Activated naive CD4-positive, alpha-beta T cell treated with anti-CD3 and anti-CD28 coated beads, Interleukin-2, amount 10 ng/mL, durations not matched to agents 7 days and 5 days (primary cell): Measurements from ENCODE around the gene TRPV4.

ENCODE experiments used
- CTCF ChIA-PET: fragments of 350-600 bp; sonication (Branson Sonifier 250); formaldehyde crosslinking; loops from one replicate; lab custom pipeline; 2021; ENCODE audit warnings: antibody characterized with exemption; lab: Charles Lee
- DNase-seq: peaks from one replicate; pipeline ENCODE4 v3.0.0-alpha.2; 2020
- H3K27ac Mint-ChIP-seq: one replicate; pipeline ENCODE4 v1.8.0; 2021; ENCODE audit warnings: mild to moderate bottlenecking, moderate library complexity, mixed read lengths
- H3K27me3 Mint-ChIP-seq: one replicate; pipeline ENCODE4 v1.8.0; 2021; ENCODE audit warnings: mild to moderate bottlenecking, mixed read lengths
- H3K36me3 Mint-ChIP-seq: one replicate; pipeline ENCODE4 v1.8.0; 2021; ENCODE audit warnings: mixed read lengths
- H3K4me1 Mint-ChIP-seq: one replicate; pipeline ENCODE4 v1.8.0; 2021; ENCODE audit warnings: mixed read lengths
- H3K4me3 Mint-ChIP-seq: one replicate; pipeline ENCODE4 v1.8.0; 2021; ENCODE audit warnings: mild to moderate bottlenecking, moderate library complexity, mixed read lengths
- H3K9me3 Mint-ChIP-seq: one replicate; pipeline ENCODE4 v1.8.0; 2021; ENCODE audit warnings: mixed read lengths

The TRPV4 gene

DNA sequence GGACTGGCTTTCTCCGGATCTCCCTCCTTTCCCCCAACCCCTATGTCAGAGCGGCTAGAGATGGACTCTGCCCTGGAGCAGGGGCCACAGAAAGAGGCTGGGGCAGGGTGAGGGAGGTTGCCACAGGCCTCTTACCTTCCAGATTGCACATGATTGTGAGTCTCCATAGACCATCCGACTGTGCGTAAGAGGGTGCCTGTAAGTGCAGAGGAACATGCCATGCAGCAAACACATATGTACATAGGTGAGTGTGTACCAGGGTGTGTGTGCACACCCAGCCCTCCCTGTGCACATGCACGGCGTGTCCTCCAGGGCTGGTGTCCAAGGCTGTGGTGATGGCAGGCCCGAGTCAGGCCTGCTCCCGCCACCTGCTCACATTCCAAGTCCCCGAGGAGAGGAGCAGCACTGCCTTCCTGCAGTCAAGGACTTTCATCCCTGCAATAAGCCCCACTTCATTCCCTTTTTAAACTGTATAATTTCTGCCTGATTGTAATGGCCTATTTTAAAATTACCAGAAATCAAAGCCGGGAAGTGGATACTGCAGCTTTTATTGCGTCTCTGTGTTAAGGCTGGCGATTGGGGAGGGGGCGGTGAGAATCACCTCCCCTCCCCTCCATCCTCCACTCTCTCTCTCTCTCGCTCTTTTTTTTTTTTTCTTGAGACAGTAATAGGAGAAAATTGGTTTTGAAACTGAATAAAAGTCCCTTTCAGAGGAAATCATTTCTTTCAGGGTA lies 91.1 kb downstream of the TRPV4 start:
- Mint-ChIP-seq H3K27ac (no peak overlapping the region), H3K27me3 (peaks cover 24% of the 10 kb centered on the region), H3K4me3 (no peak overlapping the region), H3K36me3 (no peaks in the 10 kb centered on the region), H3K4me1 (no peaks in the 10 kb centered on the region), H3K9me3 (no peaks in the 10 kb centered on the region)
- no peak for DNase-seq
- CTCF ChIA-PET = no interaction called here

DNA sequence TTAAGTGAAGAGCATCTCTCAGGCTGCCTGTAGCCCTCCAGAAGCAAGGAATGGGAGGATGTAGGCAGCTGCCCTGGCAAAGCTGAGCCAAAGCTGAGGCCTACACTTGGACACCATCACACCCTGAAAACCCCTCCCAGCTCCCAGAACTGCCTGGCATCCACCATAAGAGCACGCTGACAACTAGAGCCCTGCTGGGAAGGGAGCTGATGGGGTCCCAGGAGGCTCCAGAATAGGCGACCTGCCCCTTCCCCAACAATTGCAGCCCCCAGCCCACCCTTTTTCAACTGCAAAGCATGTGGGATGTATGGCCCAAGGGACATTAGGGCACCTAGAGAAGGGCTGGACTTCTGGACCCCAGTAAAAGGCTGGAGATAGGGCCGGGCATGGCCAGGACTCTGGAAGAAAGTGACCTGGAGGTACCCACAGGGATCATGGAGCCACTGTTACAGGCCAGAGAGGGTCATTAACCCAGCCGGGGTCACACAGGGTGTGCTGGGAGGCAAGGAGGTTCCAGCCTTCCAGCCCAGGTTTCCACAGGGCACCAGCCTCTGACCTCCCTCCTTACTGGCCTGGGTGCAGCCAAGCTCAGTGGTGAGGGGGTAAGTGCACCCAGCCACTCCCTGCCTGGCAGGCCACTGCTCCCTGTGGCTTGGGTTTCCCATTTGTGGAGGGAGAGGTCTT lies 91.8 kb downstream of the TRPV4 start:
- Mint-ChIP-seq H3K36me3 (no peaks in the 10 kb centered on the region), H3K9me3 (no peaks in the 10 kb centered on the region), H3K27me3 (peaks cover 28% of the 10 kb centered on the region), H3K27ac (no peak overlapping the region), H3K4me3 (no peak overlapping the region), H3K4me1 (no peaks in the 10 kb centered on the region)
- CTCF ChIA-PET = no interaction called here
- DNase-seq = peak; percentile 5

DNA sequence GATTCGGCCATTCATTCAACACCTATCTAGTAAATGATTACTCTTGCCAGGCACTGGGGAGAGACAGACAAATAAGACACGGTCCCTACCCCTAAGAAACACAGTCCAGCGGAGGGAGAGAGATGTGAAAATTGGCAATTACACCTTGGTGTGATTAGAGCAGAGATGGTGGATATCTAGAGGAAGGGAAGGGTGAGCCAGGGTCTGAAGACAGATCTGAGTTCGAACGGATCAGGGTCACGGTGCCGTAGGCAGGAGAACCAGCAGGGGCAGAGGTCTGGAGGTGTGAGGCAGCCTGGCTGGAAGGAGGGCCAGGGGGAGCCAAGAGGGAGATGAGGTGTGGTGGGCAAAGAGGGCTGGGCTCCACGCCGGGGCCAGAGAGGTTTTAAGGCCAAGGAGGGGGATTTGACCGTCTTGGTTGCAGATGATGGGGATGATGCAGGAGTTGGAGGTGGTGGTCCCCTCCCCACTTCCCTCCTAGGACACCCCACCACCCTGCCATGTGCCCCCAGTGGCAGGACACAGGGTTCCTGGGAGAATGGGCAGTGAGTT lies 92.4 kb downstream of the TRPV4 start:
- DNase-seq = peak; percentile 18
- Mint-ChIP-seq H3K9me3 (no peaks in the 10 kb centered on the region), H3K4me1 (no peaks in the 10 kb centered on the region), H3K36me3 (no peaks in the 10 kb centered on the region), H3K27me3 (peaks cover 34% of the 10 kb centered on the region), H3K4me3 (no peak overlapping the region), H3K27ac (no peak overlapping the region)
- CTCF ChIA-PET = no interaction called here

DNA sequence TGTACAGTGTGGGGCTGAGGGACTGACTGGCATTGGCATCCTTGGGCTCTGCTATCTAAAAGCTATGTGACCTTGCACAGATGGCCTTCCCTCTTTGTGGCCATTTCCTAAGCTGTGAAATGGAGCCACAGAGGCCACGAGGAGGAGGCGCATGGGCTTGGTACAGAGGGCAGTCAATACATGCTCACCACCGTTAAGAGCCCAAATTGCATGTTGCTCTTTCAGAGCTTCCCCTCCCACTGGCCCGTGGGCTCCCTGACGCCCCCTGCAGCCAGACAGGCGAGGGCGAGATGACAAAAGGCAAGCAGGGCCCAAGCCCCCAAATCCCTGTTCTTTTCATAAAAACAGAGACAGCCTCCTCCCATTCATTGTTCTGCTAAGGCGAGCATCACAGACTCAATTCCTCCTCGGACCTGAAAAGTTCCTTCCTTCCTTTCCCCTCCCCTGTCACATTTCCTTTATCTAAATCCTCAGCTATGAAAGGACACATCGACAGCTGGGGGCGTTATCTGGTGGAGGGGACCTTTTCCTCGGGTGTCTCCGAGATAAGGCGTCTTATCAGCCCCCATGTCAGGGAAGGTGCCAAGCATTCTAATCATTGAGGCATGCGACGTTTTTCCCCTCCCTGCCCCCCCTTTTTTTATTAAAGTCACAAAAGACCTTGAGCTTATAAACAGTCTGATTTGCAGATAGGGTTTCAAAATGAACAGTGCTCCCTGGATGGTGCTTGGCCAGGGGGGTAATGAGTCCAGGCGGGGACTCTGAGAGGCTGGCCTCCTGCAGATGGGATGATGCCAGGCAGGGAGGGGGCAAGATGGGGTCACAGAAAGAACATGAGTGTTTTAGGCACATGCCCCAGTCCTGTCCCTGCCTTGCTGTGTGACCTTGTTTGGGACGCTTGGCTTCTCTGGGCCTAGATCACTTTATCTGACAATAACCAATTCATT lies 93.2 kb downstream of the TRPV4 start:
- Mint-ChIP-seq H3K36me3 (no peaks in the 10 kb centered on the region), H3K4me1 (no peaks in the 10 kb centered on the region), H3K27me3 (peaks cover 41% of the 10 kb centered on the region), H3K9me3 (no peaks in the 10 kb centered on the region), H3K27ac (no peak overlapping the region), H3K4me3 (no peak overlapping the region)
- DNase-seq = peak; percentile 20
- CTCF ChIA-PET = interaction anchor here (0.6 kb wide), 1 partner anchor 60 kb away, joined by 3 read pairs; no protein-coding TSS in a partner anchor

DNA sequence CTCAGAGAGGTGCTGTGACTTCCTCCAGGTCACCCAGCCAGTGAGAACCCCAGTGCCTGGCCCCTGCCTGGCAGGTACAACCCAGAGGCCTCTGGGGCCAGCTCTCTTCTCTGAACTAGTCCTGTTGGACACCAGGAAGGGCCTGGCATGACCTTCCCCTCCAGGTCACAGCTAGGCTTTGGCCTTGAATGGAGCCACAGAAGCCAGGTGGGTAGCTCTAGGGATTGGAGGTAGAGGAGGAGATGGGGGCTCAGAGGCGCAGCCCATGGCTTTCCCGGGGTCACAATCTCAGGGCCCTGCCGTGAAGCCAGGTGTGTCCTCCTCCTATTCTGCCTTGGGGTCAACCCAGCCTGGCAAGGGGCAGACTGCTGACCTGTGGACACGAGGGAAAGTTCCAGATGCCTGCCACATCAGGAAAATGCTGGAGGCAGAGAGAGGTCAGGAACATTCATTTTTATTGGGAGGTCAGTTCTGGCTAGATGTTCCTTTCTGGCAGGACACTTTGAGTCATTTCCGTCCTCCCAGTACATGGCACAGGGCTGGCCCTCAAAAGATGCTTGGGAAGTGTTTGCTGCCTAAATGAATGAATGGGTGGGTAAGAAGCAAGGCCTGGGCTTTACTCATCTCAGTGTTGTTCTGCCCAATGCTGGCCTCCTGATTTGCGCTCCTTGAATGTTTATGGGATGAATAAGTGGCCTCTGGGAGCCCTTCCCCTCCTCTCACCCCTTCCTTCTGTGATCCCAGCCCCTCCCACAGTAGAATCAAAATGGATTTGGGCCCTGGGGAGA lies 94.1 kb downstream of the TRPV4 start:
- Mint-ChIP-seq H3K27me3 (peaks cover 51% of the 10 kb centered on the region), H3K9me3 (no peaks in the 10 kb centered on the region), H3K27ac (no peak overlapping the region), H3K4me1 (no peaks in the 10 kb centered on the region), H3K4me3 (no peak overlapping the region), H3K36me3 (no peaks in the 10 kb centered on the region)
- CTCF ChIA-PET = interaction anchor here (0.5 kb wide), 1 partner anchor 190 kb away, joined by 3 read pairs; no protein-coding TSS in a partner anchor
- peak; percentile 5 for DNase-seq

DNA sequence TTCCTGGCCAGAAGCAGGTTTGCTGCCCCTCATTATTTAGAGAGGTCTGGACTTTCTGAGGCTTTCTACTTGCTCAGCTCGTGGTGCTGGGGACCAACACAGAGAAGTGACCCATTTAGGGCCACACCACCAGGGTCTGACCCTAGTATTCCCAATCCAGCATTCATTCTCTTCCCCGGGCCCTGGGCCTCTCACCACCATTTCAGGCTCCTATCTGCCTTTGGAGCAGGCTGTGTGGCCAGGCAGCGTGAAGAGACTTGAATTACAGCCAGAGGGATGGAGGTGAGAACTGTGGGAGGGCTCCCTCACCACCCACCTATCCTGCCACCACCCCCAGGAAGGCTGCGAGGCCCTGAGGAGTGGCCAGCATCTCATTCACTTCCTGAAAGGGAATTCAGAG lies 95.0 kb downstream of the TRPV4 start:
- CTCF ChIA-PET = no interaction called here
- H3K4me1 Mint-ChIP-seq = no peaks in the 10 kb centered on the region
- no peaks in the 10 kb centered on the region for H3K9me3 Mint-ChIP-seq
- H3K27ac Mint-ChIP-seq = no peak overlapping the region
- H3K36me3 Mint-ChIP-seq = no peaks in the 10 kb centered on the region
- H3K27me3 Mint-ChIP-seq = peaks cover 57% of the 10 kb centered on the region
- DNase-seq = no peak
- no peak overlapping the region for H3K4me3 Mint-ChIP-seq

DNA sequence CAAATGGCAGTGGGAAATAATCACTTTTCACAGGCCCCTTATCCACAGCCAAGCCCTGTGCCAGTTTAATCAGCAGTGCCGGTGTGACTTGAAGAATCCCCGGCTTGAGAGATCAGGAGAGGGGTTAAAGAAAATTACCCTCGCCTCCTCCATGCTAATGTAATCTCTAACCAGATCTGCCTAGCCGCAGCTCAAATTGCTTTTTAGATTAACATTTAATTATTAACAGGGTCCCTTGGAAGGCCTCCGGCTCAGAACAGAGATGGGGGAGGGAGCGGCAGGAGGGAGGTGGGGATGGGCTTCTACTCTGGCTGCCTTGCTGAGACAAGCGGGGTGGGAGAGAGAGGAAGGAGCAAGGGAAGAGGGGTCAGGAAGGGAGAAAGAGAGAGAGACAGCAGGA lies 95.6 kb downstream of the TRPV4 start:
- Mint-ChIP-seq H3K27ac (no peak overlapping the region), H3K4me1 (no peaks in the 10 kb centered on the region)
- DNase-seq = peak; percentile 10

DNA sequence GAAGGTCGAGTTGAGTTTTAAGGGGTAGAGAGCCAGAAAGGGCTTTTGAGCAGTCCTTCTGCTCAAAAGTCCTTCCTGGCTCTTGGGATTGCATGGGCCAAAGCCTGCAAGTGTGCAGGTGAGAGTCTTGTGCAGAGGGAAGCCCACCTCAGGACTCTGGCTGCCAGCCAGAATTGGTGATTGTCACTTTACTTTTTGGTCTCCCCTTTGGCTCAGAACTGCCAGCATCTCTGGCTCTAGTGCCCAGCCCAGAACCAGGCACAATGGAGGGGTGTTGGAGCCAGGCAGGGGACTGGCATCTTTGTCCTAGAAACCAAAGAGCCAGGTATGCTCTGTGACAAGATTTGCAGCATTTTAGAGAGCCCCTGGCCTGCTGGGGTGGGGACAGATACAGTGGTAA lies 96.1 kb downstream of the TRPV4 start:
- H3K4me3 Mint-ChIP-seq = no peak overlapping the region
- DNase-seq = no peak
- peaks cover 61% of the 10 kb centered on the region for H3K27me3 Mint-ChIP-seq
- CTCF ChIA-PET = no interaction called here
- H3K4me1 Mint-ChIP-seq = no peaks in the 10 kb centered on the region
- H3K9me3 Mint-ChIP-seq = no peaks in the 10 kb centered on the region
- H3K27ac Mint-ChIP-seq = no peak overlapping the region
- H3K36me3 Mint-ChIP-seq = no peaks in the 10 kb centered on the region

More for the DNA sequence above, 95.6 kb downstream of the TRPV4 start:
- no peaks in the 10 kb centered on the region for H3K36me3 Mint-ChIP-seq
- H3K4me3 Mint-ChIP-seq = no peak overlapping the region
- CTCF ChIA-PET = no interaction called here
- H3K27me3 Mint-ChIP-seq = peaks cover 61% of the 10 kb centered on the region
- H3K9me3 Mint-ChIP-seq = no peaks in the 10 kb centered on the region

DNA sequence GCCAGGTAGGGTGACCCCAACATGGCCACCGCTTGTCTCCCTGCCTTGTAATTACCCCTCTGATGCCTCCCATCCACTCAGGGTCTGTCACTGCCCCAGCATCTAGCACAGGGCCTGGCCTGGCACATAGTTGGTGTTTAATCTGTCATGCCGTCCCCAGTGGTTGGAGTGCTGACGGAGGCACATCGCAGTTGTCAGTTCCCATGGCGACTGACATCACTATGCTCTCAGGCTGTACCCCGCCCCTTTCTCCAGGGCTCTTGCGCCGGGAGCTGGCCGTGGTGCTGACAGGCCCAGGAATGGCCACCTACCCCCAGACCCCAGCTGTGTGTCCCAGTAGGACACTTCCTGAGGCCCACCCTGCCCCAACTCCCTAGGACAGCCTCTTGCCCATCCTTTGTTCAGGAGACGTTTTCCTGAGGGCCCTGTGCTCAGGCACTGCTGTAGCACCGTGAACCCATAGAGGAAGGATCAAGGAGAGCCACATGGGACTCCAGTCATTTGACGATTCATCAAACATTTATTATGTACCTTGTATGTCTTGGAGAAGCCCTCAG lies 96.6 kb downstream of the TRPV4 start:
- Mint-ChIP-seq H3K4me1 (no peaks in the 10 kb centered on the region), H3K4me3 (no peak overlapping the region), H3K27ac (no peak overlapping the region), H3K36me3 (no peaks in the 10 kb centered on the region), H3K27me3 (peaks cover 61% of the 10 kb centered on the region), H3K9me3 (no peaks in the 10 kb centered on the region)
- CTCF ChIA-PET = no interaction called here
- DNase-seq = peak; percentile 53

DNA sequence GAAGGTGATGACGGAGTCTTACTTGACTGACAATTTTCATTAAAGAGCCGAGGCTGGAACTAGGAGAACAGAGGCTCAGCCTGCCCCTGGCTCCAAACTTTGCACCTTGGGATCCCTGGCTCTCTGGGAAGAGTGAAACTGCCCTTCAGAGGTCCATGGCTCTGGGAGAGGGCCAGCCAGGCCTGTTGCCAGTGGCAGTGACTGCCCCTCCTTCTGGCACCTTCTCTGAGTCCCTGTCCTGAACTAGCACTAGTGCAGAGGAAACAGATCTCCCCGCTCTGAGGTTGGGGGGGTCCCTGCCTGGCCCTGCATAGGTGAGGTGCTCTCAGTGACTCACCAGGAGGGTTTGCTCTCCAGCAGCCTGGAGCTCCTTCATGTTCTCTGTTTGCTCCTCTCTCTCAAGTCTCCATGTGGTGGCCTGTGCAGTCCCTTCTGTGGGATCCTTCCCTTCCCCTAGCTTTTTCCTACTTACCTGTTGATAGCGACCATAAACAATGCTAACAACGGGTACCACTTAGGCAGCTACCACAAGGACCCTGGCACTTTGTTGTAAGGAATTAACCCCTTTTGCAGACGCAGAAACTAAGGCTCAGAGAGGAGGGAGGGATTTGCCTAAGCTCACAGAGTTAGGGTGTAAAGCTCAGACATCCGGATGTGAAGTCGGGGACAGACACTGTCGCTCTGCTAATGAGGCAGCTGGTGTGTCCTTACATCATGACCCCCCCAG lies 97.2 kb downstream of the TRPV4 start:
- peak; percentile 3 for DNase-seq
- CTCF ChIA-PET = no interaction called here
- Mint-ChIP-seq H3K27ac (no peak overlapping the region), H3K27me3 (peaks cover 61% of the 10 kb centered on the region), H3K4me1 (no peaks in the 10 kb centered on the region), H3K4me3 (no peak overlapping the region), H3K9me3 (no peaks in the 10 kb centered on the region), H3K36me3 (no peaks in the 10 kb centered on the region)

DNA sequence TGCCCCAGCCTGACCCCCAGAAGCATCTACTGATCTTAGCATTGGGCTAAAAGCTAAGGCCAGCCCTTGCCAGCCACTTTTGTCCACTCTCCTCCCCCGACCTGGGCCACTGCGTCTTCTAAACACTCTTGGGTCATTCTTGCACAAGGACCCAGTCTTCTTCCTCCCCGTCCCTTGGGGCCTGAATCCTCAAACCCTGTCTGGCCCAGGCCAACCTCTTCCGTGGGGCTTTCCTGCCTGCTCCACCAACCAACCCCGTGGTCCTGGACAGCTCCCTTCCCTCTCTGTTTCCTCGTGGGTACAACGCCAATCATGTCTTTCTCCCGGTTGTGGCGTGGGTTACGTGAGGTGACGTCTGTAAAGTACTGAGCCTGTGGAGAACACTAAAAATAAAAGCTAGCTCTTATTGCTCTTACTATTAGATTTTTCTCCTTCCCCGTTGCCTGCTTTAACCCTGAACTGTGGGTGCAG lies 98.1 kb downstream of the TRPV4 start:
- Mint-ChIP-seq H3K27me3 (peaks cover 56% of the 10 kb centered on the region), H3K9me3 (no peaks in the 10 kb centered on the region), H3K4me3 (no peak overlapping the region), H3K27ac (no peak overlapping the region), H3K36me3 (no peaks in the 10 kb centered on the region), H3K4me1 (no peaks in the 10 kb centered on the region)
- CTCF ChIA-PET = no interaction called here
- DNase-seq = peak; percentile 17

DNA sequence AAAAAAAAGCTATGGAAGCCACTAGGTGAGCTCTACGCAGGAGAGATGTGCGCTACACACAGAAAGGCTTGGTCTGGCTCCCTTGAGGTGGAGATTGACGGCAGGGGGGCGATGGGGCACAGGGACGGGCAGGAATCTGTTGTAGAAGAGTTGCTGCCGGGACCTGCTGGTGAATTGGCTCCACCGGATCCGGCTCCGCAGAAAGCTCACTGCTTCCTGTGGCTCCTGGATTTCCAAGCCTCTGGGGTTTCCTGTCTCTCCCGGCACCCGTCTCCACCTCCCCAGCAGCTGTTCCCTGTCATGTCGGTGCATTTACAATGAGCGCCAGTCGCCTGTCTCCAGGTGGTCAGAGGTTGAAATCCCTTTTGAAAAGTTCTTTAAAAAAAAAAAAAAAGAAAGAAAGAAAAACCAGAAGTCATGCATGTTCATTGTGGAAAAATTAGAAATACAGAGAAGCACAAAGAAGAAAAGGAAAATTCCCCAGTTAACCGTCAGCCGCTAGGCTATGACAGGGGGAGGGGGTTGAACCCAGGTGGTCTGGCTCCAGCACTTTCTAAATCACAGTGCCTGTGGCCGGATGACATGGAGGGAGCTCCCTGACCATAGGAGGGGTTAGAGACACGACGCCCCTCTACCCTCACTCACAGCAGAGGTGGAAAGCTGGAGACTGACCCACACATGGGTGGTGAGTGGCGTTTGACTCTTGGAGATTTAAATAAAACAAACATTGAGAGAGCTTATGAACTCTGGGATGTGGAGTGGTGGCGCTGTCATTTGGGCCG lies 98.8 kb downstream of the TRPV4 start:
- H3K4me1 Mint-ChIP-seq = no peaks in the 10 kb centered on the region
- H3K36me3 Mint-ChIP-seq = no peaks in the 10 kb centered on the region
- DNase-seq = peak; percentile 11
- no peaks in the 10 kb centered on the region for H3K9me3 Mint-ChIP-seq
- CTCF ChIA-PET = no interaction called here
- H3K4me3 Mint-ChIP-seq = no peak overlapping the region
- H3K27me3 Mint-ChIP-seq = peaks cover 50% of the 10 kb centered on the region
- H3K27ac Mint-ChIP-seq = no peak overlapping the region
